ENCODE data around the gene APBA2.
A peak's percentile ranks its signal among the peaks of the same experiment; 100 is the strongest.

Gene APBA2

GRCh38 chr15:29138260-29138659 is 252.5 kb downstream of the APBA2 start:
- Histone ChIP-seq H3K4me3 (ENCODE audit: low read length) (no peak overlapping the region), H3K9ac (ENCODE audit: low read length) (no peak overlapping the region), H3K9me3 (ENCODE audit: control insufficient read depth, low read length) (no peaks in the 10 kb centered on the region), H3K27me3 (ENCODE audit: control insufficient read depth, insufficient read depth, low read length) (peaks cover 15% of the 10 kb centered on the region), H3K4me1 (ENCODE audit: control insufficient read depth, insufficient read depth, low read length) (no peaks in the 10 kb centered on the region), H3K36me3 (ENCODE audit: control insufficient read depth, insufficient read depth, low read length) (no peaks in the 10 kb centered on the region)

DNA sequence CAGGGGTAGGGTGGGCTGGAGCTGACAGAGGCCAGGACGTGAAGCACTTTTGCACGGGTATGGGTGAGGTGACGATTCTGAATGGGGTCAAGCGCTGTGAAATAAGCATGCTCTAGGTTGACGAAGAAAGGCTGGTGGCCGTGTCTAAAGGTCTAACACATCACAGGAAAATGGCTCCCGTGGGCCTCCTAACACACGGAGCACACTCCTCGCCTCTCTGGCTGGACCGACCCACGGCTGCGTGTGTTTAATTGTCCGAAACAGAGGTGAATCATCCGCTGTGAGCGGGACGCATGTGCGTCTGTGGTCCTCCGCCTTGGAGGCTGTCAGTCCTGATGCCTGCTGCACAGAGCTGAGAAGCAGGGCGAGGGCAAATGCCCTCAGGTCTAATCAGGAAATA is 253.3 kb downstream of the APBA2 start:
- Histone ChIP-seq H3K9me3 (ENCODE audit: control insufficient read depth, low read length) (no peaks in the 10 kb centered on the region), H3K36me3 (ENCODE audit: control insufficient read depth, insufficient read depth, low read length) (no peaks in the 10 kb centered on the region), H3K4me3 (ENCODE audit: low read length) (no peak overlapping the region), H3K9ac (ENCODE audit: low read length) (no peak overlapping the region), H3K27me3 (ENCODE audit: control insufficient read depth, insufficient read depth, low read length) (peaks cover 15% of the 10 kb centered on the region), H3K4me1 (ENCODE audit: control insufficient read depth, insufficient read depth, low read length) (no peaks in the 10 kb centered on the region)

DNA sequence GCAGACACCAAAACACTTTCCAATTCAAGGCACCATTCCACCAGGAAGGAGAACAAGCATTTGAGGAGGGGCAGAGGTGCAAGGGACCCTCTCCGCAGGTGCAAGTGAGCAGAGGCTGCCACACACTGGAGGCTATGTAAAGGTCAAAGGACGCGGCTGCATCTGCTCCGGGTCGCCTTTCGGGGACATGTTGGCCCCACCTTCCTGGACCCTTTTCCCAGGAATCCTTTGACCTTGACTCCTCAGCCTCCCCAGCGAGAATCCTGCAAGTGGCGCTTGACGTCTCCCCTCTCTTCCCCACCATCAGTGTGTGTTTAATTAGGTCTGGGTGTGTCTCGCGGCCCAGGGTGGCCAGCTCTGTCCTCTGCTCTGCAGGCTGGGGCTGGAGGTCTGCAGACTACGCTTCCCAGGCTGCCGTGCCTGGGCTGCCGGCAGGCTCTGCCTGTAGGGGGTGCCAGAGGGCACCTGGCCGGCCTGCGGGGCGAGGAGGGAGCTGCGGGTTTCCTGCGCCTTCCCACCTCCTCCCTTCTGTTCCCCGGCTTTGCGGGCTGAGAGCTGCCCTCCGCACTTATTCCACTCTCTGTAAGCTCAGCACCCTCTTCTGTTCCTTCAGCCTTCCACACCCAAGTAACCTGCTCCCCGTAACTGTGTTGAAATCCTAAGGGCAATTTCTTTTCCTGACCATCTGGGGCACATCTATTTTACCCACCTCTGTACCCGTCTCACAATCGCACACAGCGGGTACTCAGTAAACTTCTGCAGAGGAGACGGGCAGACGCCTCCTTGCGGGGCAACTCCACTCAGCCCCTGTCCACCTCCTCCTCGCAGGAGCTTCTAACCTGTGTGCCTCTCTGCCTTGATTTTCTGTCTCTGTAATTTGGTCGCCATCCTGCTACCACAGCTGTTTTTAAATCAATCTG is 254.0 kb downstream of the APBA2 start:
- peak overlapping the region; percentile 37 for H3K9ac ChIP-seq (ENCODE audit: low read length)
- no peaks in the 10 kb centered on the region for H3K4me1 ChIP-seq (ENCODE audit: control insufficient read depth, insufficient read depth, low read length)
- H3K27me3 ChIP-seq (ENCODE audit: control insufficient read depth, insufficient read depth, low read length), result peaks cover 15% of the 10 kb centered on the region
- no peak overlapping the region for H3K4me3 ChIP-seq (ENCODE audit: low read length)
- no peaks in the 10 kb centered on the region for H3K36me3 ChIP-seq (ENCODE audit: control insufficient read depth, insufficient read depth, low read length)
- H3K9me3 ChIP-seq (ENCODE audit: control insufficient read depth, low read length), result no peaks in the 10 kb centered on the region

GRCh38 chr15:29140475-29141307 is 254.9 kb downstream of the APBA2 start:
- H3K4me3 ChIP-seq (ENCODE audit: low read length), result no peak overlapping the region
- no peaks in the 10 kb centered on the region for H3K4me1 ChIP-seq (ENCODE audit: control insufficient read depth, insufficient read depth, low read length)
- H3K36me3 ChIP-seq (ENCODE audit: control insufficient read depth, insufficient read depth, low read length), result no peaks in the 10 kb centered on the region
- H3K9ac ChIP-seq (ENCODE audit: low read length), result no peak overlapping the region
- no peaks in the 10 kb centered on the region for H3K9me3 ChIP-seq (ENCODE audit: control insufficient read depth, low read length)
- H3K27me3 ChIP-seq (ENCODE audit: control insufficient read depth, insufficient read depth, low read length), result peaks cover 15% of the 10 kb centered on the region

GRCh38 chr15:29141308-29142128 is 255.7 kb downstream of the APBA2 start:
- Histone ChIP-seq H3K36me3 (ENCODE audit: control insufficient read depth, insufficient read depth, low read length) (no peaks in the 10 kb centered on the region), H3K9me3 (ENCODE audit: control insufficient read depth, low read length) (no peaks in the 10 kb centered on the region), H3K9ac (ENCODE audit: low read length) (no peak overlapping the region), H3K27me3 (ENCODE audit: control insufficient read depth, insufficient read depth, low read length) (peaks cover 15% of the 10 kb centered on the region), H3K4me1 (ENCODE audit: control insufficient read depth, insufficient read depth, low read length) (no peaks in the 10 kb centered on the region), H3K4me3 (ENCODE audit: low read length) (no peak overlapping the region)

DNA sequence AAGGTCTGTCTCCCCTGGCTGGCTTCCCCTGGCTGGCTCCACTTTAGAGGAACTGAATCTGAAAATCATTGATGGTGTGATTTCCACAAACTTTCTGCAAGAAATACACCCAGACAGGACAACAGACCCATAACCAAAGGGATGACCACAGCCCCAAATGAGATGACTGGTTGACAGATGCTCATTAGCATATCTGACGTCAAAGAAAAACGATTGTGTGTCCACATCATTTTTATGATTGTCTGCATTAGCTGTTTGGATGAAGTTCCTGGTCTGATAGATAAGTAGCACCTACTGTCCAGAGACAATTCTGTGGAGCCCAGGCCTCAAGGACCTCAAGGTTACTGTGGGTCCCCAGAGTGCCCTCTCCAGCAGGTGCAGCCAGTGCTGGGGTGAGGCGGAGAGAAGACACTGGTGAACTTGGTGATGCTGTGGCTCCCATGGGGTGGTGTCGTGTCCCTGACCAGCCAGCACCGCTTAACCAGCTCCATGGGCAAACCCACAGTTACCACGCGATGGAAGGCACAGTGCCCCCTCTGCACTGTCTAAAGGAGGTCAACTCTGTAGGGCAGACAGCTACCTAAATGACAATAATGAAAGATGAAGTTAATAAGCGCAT is 256.5 kb downstream of the APBA2 start:
- H3K9ac ChIP-seq (ENCODE audit: low read length), result no peak overlapping the region
- no peaks in the 10 kb centered on the region for H3K36me3 ChIP-seq (ENCODE audit: control insufficient read depth, insufficient read depth, low read length)
- H3K4me1 ChIP-seq (ENCODE audit: control insufficient read depth, insufficient read depth, low read length), result no peaks in the 10 kb centered on the region
- no peak overlapping the region for H3K4me3 ChIP-seq (ENCODE audit: low read length)
- no peaks in the 10 kb centered on the region for H3K9me3 ChIP-seq (ENCODE audit: control insufficient read depth, low read length)
- H3K27me3 ChIP-seq (ENCODE audit: control insufficient read depth, insufficient read depth, low read length), result peaks cover 15% of the 10 kb centered on the region

- no peaks in the 10 kb centered on the region for H3K9me3 ChIP-seq (ENCODE audit: control insufficient read depth, low read length)
- no peak overlapping the region for H3K9ac ChIP-seq (ENCODE audit: low read length)
- H3K27me3 ChIP-seq (ENCODE audit: control insufficient read depth, insufficient read depth, low read length), result peaks cover 15% of the 10 kb centered on the region
- H3K36me3 ChIP-seq (ENCODE audit: control insufficient read depth, insufficient read depth, low read length), result no peaks in the 10 kb centered on the region
- H3K4me3 ChIP-seq (ENCODE audit: low read length), result no peak overlapping the region
- H3K4me1 ChIP-seq (ENCODE audit: control insufficient read depth, insufficient read depth, low read length), result no peaks in the 10 kb centered on the region
These were observed 257.5 kb downstream of the APBA2 start for GRCh38 chr15:29143293-29143692.

DNA sequence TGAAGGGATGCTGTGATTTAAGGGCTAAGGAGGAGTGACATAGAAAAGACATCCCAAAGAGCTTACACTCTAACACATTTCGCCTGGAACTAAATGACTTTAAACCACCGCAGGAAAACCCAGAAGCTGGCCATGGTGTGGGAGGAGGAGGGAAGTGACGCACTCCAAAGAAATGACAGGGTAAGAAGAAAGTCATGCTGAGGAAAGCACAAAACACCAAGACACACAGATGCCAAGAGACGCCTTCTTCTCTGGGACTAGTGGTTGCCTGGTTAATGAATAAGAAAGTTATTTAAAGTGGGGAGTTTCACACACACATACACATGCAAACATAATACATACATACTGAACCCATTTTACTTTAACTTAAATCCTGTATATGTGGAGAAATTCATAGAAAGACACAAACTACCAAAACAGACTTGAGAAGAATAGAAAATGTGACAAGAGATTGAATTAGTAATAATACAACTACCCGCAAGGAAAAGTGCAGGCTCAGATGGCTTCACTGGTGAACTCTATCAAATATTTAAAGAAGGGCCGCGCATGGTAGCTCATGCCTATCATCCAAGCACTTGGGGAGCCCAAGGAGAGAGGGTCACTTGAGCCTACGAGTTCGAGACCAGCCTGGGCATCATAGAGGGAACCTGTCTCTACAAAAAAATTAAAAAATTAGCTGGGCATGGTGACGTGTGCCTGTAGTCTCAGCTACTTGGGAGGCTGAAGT is 258.3 kb downstream of the APBA2 start:
- no peaks in the 10 kb centered on the region for H3K4me1 ChIP-seq (ENCODE audit: control insufficient read depth, insufficient read depth, low read length)
- no peaks in the 10 kb centered on the region for H3K36me3 ChIP-seq (ENCODE audit: control insufficient read depth, insufficient read depth, low read length)
- no peak overlapping the region for H3K9ac ChIP-seq (ENCODE audit: low read length)
- no peaks in the 10 kb centered on the region for H3K9me3 ChIP-seq (ENCODE audit: control insufficient read depth, low read length)
- peaks cover 12% of the 10 kb centered on the region for H3K27me3 ChIP-seq (ENCODE audit: control insufficient read depth, insufficient read depth, low read length)
- H3K4me3 ChIP-seq (ENCODE audit: low read length), result no peak overlapping the region

- no peaks in the 10 kb centered on the region for H3K4me1 ChIP-seq (ENCODE audit: control insufficient read depth, insufficient read depth, low read length)
- no peaks in the 10 kb centered on the region for H3K9me3 ChIP-seq (ENCODE audit: control insufficient read depth, low read length)
- no peaks in the 10 kb centered on the region for H3K36me3 ChIP-seq (ENCODE audit: control insufficient read depth, insufficient read depth, low read length)
- H3K4me3 ChIP-seq (ENCODE audit: low read length), result no peak overlapping the region
- no peaks in the 10 kb centered on the region for H3K27me3 ChIP-seq (ENCODE audit: control insufficient read depth, insufficient read depth, low read length)
- H3K9ac ChIP-seq (ENCODE audit: low read length), result no peak overlapping the region
These were observed 263.9 kb downstream of the APBA2 start for GRCh38 chr15:29149738-29150075.

- Histone ChIP-seq H3K4me3 (ENCODE audit: low read length) (no peak overlapping the region), H3K9ac (ENCODE audit: low read length) (no peak overlapping the region), H3K4me1 (ENCODE audit: control insufficient read depth, insufficient read depth, low read length) (no peaks in the 10 kb centered on the region), H3K36me3 (ENCODE audit: control insufficient read depth, insufficient read depth, low read length) (no peaks in the 10 kb centered on the region), H3K27me3 (ENCODE audit: control insufficient read depth, insufficient read depth, low read length) (no peaks in the 10 kb centered on the region), H3K9me3 (ENCODE audit: control insufficient read depth, low read length) (no peaks in the 10 kb centered on the region)
These were observed 265.0 kb downstream of the APBA2 start for GRCh38 chr15:29150515-29151483.
